Chondrocyte (in vitro differentiated cells): Measurements from ENCODE around the gene IFT122. TPM values are rescaled to one million over a fixed set of nuclear protein-coding genes. Genes with fewer than 3 reads are reported as not detected.

Experiments
- DNase-seq: peaks from one replicate; pipeline ENCODE4 v3.0.0; 2021; ENCODE audit warnings: mixed read lengths, low spot score
- H3K27ac Mint-ChIP-seq: one replicate; pipeline ENCODE4 v1.8.0; 2021; ENCODE audit warnings: mild to moderate bottlenecking, moderate library complexity, mixed read lengths; ENCODE audit not compliant: unreplicated experiment
- H3K27me3 Mint-ChIP-seq: 2 replicates; pipeline ENCODE4 v1.8.0; 2021; ENCODE audit warnings: low read depth, mixed read lengths
- H3K36me3 Mint-ChIP-seq: 2 replicates; pipeline ENCODE4 v1.8.0; 2021; ENCODE audit warnings: low read depth, mixed read lengths
- H3K4me1 Mint-ChIP-seq: 2 replicates; pipeline ENCODE4 v1.8.0; 2021; ENCODE audit warnings: low read depth, mild to moderate bottlenecking, mixed read lengths
- H3K4me3 Mint-ChIP-seq: one replicate; pipeline ENCODE4 v1.8.0; 2021; ENCODE audit warnings: mild to moderate bottlenecking, moderate library complexity, mixed read lengths; ENCODE audit not compliant: unreplicated experiment
- H3K9me3 Mint-ChIP-seq: 2 replicates; pipeline ENCODE4 v1.8.0; 2021; ENCODE audit warnings: low read depth, mixed read lengths
- CTCF ChIP-seq: fragments of 200-600 bp; sonication (generic); IDR thresholded peaks from 2 replicates; pipeline ENCODE4 v1.5.0; 2021; ENCODE audit warnings: antibody characterized with exemption, mild to moderate bottlenecking, moderate library complexity
- total RNA-seq: library from RNA; stranded (reverse); gene quantifications from 3 replicates; pipeline ENCODE4 v1.2.1, GENCODE V29; 2021

IFT122 gene
- total RNA-seq, 1 donor from 2014 or later = 16.2 TPM

DNA sequence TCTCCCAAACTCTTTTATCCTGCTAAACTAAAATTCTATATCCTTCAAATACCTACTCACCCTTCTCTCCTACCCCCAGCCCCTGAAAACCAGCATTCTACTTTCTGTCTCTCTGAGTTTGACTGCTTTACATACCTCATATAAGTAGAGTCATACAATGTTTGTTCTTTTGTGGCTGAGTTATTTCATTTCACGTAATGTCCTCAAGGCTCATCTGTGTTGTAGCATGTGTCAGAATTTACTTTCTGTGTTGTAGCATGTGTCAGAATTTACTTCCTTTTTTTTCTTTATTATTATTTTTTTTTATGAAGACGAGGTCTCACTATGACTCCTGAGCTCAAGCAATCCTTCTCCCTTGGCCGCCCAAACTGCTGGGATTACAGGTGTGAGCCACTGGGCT, 20.1 kb downstream of the IFT122 start:
- no peak overlapping the region for H3K27ac Mint-ChIP-seq
- H3K36me3 Mint-ChIP-seq = peaks cover 31% of the 10 kb centered on the region
- no peak for TF ChIP-seq CTCF
- H3K27me3 Mint-ChIP-seq = no peaks in the 10 kb centered on the region
- no peaks in the 10 kb centered on the region for H3K9me3 Mint-ChIP-seq
- no peak overlapping the region for H3K4me3 Mint-ChIP-seq
- DNase-seq = no peak
- H3K4me1 Mint-ChIP-seq = no peaks in the 10 kb centered on the region

GRCh38 chr3:129460572-129460971, 20.5 kb downstream of the IFT122 start:
- Mint-ChIP-seq H3K36me3 (peaks cover 31% of the 10 kb centered on the region), H3K27ac (no peak overlapping the region), H3K4me1 (no peaks in the 10 kb centered on the region), H3K27me3 (no peaks in the 10 kb centered on the region), H3K9me3 (no peaks in the 10 kb centered on the region), H3K4me3 (no peak overlapping the region)
- TF ChIP-seq CTCF = no peak
- DNase-seq = no peak

DNA sequence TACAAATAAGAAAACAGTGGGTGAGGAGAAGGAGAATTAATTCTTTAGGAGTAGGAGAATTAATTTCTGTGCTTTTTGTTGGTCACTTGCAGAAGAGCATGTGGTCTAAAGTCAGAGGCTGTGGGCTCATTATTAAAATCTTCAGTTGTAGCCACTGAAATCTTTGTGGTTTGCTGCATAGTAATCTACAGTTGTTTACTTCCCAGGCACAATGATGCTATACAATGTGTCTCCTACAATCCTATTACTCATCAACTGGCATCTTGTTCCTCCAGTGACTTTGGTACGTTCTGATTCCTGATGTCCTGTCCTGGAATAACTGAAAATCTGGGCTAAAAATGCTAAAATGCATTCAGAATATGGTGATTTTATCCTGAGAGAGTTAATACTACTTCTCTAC, 21.0 kb downstream of the IFT122 start:
- Mint-ChIP-seq H3K27ac (no peak overlapping the region), H3K4me1 (no peaks in the 10 kb centered on the region), H3K27me3 (no peaks in the 10 kb centered on the region), H3K4me3 (no peak overlapping the region), H3K9me3 (no peaks in the 10 kb centered on the region), H3K36me3 (peaks cover 29% of the 10 kb centered on the region)
- no peak for DNase-seq
- no peak for TF ChIP-seq CTCF

GRCh38 chr3:129461461-129462146, 21.6 kb downstream of the IFT122 start:
- no peak for DNase-seq
- H3K9me3 Mint-ChIP-seq = no peaks in the 10 kb centered on the region
- no peaks in the 10 kb centered on the region for H3K27me3 Mint-ChIP-seq
- no peak overlapping the region for H3K27ac Mint-ChIP-seq
- TF ChIP-seq CTCF = no peak
- no peak overlapping the region for H3K4me3 Mint-ChIP-seq
- peaks cover 29% of the 10 kb centered on the region for H3K36me3 Mint-ChIP-seq
- no peaks in the 10 kb centered on the region for H3K4me1 Mint-ChIP-seq

GRCh38 chr3:129462361-129462968, 22.4 kb downstream of the IFT122 start:
- Mint-ChIP-seq H3K4me3 (no peak overlapping the region), H3K27me3 (no peaks in the 10 kb centered on the region), H3K27ac (no peak overlapping the region), H3K36me3 (peaks cover 29% of the 10 kb centered on the region), H3K4me1 (no peaks in the 10 kb centered on the region), H3K9me3 (no peaks in the 10 kb centered on the region)
- no peak for DNase-seq
- TF ChIP-seq CTCF = no peak
